GM21360 (cell line): ENCODE data around the gene MTUS2.

Experiments used
- ATAC-seq: cut with Tn5 transposase; IDR thresholded peaks from one replicate; pipeline ENCODE4 v1.9.1; 2021; ENCODE audit warnings: mild to moderate bottlenecking, moderate library complexity; ENCODE audit not compliant: unreplicated experiment

The MTUS2 gene

GRCh38 chr13:29515372-29515771 lies 695.2 kb downstream of the MTUS2 start:
- no peak for ATAC-seq

GRCh38 chr13:29516012-29516411 lies 695.9 kb downstream of the MTUS2 start:
- no peak for ATAC-seq

- ATAC-seq: no peak
Observed at GRCh38 chr13:29516880-29517279, 696.7 kb downstream of the MTUS2 start.

GRCh38 chr13:29519921-29520320 lies 699.8 kb downstream of the MTUS2 start:
- ATAC-seq: no peak

GRCh38 chr13:29520671-29521070 lies 700.5 kb downstream of the MTUS2 start:
- ATAC-seq: no peak

- ATAC-seq: no peak
Observed at GRCh38 chr13:29521336-29521735, 701.2 kb downstream of the MTUS2 start.

- ATAC-seq: no peak
Observed at GRCh38 chr13:29522044-29522685, 702.0 kb downstream of the MTUS2 start.

- no peak for ATAC-seq
Observed at GRCh38 chr13:29523199-29523961, 703.2 kb downstream of the MTUS2 start.

- no peak for ATAC-seq
Observed at GRCh38 chr13:29524176-29524575, 704.0 kb downstream of the MTUS2 start.

- ATAC-seq: no peak
Observed at GRCh38 chr13:29524641-29525040, 704.5 kb downstream of the MTUS2 start.

GRCh38 chr13:29525757-29526156 lies 705.6 kb downstream of the MTUS2 start:
- ATAC-seq: no peak

- no peak for ATAC-seq
Observed at GRCh38 chr13:29526741-29527140, 706.6 kb downstream of the MTUS2 start.

GRCh38 chr13:29527511-29527910 lies 707.4 kb downstream of the MTUS2 start:
- no peak for ATAC-seq

GRCh38 chr13:29527916-29528315 lies 707.8 kb downstream of the MTUS2 start:
- ATAC-seq: no peak

- ATAC-seq: no peak
Observed at GRCh38 chr13:29529754-29530153, 709.6 kb downstream of the MTUS2 start.

GRCh38 chr13:29530901-29531300 lies 710.8 kb downstream of the MTUS2 start:
- no peak for ATAC-seq

- ATAC-seq: no peak
Observed at GRCh38 chr13:29532116-29532515, 712.0 kb downstream of the MTUS2 start.

GRCh38 chr13:29532821-29533220 lies 712.7 kb downstream of the MTUS2 start:
- no peak for ATAC-seq

- no peak for ATAC-seq
Observed at GRCh38 chr13:29534083-29534482, 713.9 kb downstream of the MTUS2 start.

- ATAC-seq: no peak
Observed at GRCh38 chr13:29535663-29536655, 715.8 kb downstream of the MTUS2 start.

- no peak for ATAC-seq
Observed at GRCh38 chr13:29536853-29537252, 716.7 kb downstream of the MTUS2 start.
